SKM-1 (cell line): Measurements from ENCODE around the gene DHX29.

ENCODE experiments used
- DNase-seq: peaks from one replicate; lab custom pipeline; 2025; ENCODE audit not compliant: unreplicated experiment; lab: John Stamatoyannopoulos, UW

Gene DHX29

DNA sequence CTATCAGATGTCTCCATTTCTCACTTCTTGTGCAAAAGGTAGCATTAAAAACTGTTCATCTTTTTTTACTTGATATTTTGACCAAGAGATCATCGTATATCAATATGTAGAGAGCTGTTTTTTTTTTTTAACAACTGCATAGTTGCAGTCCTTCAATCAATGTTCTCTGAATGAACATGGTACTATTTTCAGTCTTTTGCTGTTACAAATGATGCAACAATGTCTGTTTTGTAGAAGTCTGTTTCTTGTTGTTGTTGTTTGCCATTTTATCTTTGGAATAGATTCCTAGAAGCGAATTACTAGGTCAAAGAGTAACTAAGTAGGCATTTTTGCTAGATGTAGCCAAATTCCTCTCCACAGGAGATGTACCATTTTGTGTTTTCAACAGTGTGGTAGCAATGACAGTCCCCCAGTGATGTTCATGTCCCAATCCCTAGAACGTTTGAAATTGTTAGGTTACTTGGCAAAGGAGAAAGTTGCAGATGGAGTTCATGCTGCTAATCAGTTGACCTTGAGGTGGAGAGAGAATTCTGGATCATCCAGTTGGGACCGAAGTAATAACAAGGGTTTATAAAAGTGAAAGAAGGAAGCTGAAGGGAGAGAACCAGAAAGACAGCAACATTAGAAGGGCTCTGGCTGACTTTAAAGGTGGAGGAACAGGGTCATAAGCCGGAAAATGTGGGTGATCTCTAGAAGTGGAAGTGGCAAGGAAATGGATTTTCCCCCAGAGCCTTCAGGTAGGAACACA lies 6.5 kb upstream of the DHX29 start:
- no peak for DNase-seq

DNA sequence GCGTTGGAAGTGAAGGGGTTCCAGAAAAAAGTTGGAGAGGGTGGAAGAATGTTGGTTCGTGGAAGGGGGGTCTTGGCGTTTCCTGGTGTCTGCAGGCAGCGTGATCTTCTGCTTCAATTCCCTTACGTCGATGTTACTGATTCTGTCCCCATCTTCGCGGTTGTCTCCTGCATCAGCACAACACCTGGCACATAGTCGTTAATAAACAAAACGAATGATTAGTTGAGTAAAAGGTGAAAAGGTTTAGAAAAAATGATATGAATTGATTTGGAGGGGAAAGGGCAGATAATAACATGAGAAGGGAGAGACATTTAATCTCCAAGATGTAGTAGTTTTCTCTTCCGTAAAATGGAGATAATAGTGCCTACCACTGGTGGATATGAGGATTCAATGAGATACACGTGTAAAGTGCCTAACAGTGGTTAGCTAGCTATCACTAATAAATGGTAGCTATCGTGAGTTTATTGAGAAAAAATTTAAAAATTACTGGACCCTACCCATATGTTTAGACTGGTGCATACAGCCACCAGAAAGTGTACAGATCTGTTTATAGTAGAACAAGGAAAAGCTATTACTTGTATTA lies 851 bp upstream of the DHX29 start:
- peak; percentile 53 for DNase-seq

DNA sequence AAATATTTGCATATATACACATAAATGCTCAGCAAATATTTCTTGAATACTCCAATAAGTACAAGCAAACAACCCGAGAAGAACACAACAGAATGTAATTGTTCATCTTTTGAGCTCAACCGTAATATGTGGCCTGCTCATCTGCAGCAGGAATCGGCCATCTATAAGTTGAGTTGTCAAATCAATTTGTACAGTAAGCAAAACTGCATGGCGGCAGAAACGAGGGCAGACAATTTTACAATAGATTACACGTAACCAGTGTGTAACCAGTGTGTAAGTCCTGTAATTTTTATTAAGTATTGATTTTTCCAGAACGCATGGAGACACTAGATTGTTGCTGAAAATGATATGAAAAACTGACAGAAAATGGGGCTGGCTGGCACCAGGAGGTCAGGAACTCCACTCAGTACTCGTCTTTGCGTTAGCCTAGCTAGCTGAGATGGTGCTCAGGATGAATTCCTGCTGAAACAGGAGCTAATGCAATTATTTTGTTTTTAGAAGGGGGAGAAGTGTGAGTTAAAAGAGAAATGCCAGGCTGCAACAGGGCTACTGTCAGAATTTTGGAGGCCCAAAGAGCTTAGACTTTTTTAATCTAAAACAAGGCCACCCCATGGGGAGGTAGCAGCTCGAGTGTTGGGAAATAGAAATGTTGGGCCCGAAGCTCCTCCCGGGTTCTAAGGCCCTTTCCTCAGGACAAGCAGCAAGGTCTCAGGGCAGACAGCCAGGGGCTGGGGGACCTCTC lies 682 bp downstream of the DHX29 start:
- no peak for DNase-seq

DNA sequence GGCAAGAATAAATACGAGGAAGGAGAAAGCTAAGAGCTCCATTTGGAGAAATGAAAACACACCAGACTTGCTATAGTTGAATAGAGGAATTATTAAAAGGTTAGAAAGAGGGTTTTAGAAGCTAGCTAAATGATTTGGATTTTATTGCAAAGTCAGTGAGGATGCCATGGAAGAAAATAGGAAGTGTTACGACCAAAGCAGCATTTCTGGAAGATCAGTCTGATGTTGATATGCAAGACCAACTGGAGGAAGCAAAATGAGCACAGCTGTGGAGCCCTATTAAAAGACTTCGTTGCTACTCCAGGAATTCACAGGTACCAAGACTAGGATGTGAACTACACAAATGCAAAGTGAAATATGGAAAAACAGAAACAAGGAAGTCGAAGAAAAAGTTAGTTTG lies 2.1 kb downstream of the DHX29 start:
- no peak for DNase-seq

DNA sequence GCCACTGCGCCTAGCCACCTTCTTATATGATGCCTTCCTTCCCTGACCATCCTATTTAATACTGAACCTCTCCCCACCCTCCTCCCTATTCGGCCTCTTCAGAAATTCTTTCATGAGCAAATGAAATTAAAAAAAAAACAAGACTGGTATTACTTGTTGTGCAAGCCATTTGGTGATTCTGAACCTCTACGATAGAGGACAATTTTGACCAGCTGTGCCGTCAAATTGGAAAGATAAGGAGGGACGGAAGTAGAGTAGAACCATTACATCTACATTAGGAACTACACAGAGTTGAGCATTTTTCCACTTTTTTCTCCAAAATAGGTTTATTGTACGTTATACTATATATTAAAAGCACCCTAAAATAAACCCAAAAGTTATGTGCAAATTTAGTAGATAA lies 2.9 kb downstream of the DHX29 start:
- no peak for DNase-seq

DNA sequence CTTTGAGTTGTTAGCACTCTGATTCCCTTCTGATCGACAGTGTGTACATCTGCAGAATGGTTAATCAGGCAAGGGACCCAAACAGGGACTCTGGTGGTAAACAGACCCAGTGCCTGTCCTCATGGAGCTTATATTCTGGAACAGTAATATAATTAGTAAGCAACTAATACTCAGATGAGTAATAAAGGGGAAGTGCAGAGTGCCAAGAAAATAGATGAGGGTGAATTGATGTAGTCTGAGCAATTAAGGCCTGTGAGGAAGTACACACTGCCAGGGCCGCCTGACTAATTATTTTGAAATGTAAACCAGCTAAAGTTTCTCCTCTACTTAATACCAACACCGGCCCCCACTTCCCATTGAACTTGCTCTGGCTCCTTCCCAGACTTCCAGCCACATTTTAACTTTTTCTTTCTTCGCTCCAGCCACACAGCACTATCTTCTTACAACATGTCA lies 4.2 kb downstream of the DHX29 start:
- no peak for DNase-seq

DNA sequence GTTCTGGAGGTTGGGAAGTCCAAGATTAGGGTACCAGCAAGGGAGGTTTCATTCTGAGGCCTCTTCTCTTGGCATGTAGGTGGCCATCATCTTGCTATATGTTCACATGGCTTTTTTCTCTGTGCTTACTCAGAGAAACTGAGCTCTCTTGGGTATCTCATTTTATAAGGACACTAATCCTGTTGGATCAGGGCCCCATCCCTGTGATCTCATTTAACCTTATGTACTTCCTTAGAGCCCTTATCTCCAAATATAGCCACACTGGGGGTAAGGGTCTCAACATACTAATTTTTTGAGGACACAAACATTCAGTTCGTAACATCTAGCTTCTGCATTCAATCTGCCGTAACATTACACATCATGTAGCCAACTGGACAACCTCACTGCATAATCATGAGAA lies 6.6 kb downstream of the DHX29 start:
- no peak for DNase-seq

DNA sequence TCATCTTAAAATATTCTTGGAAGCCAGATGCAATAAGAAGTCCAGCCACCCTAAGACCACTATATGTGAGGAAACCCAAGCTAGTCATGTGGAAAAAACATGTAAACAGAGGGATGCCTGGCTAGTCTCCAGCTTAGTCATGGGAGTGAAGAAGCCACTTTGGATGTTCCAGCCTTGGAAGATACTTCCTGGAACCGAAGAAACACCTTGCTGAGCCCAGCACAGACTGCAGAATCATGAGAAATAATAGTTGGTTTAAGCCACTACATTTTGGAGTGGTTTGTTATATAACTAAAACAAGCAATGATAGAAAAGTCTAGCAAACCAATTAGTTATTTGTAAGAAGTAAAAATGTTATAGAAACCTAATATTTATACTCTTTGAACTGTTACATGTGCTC lies 12.6 kb downstream of the DHX29 start:
- no peak for DNase-seq

DNA sequence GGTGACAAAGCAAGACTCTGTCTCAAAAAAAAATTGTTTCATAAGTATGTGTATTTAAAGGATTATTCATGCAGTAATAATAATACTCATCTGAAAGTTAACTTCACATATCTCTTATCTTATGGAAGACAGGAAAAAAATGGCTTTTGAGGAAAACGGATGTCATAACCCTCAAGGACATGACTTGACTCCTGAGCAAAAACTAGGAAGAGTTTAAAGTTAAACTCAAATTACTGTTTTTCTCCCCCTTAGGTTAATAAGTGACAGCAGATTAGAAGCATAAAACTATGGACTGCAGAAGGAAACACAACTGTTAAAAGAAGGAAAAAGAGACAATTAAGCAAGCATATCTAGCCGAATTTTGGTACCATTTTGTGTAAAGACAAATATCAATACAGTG lies 16.5 kb downstream of the DHX29 start:
- DNase-seq, result no peak

DNA sequence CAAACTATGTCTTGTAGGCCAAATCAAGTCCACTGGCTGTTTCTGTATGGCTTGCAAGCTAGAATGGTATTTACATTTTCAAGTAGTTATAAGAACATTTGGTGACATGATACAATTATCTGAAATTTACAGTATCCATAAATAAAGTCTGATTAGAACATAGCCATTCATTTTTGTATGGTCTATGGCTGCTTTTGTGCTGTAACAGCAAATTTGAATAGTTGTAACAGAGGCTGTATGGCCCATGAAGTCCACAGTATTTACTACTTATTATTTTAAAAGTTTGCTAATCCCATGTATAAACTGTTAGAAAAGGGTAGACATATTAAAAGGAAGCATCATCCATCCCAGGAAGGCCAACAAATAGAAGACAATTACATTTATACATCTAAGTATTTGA lies 17.7 kb downstream of the DHX29 start:
- DNase-seq, result no peak

DNA sequence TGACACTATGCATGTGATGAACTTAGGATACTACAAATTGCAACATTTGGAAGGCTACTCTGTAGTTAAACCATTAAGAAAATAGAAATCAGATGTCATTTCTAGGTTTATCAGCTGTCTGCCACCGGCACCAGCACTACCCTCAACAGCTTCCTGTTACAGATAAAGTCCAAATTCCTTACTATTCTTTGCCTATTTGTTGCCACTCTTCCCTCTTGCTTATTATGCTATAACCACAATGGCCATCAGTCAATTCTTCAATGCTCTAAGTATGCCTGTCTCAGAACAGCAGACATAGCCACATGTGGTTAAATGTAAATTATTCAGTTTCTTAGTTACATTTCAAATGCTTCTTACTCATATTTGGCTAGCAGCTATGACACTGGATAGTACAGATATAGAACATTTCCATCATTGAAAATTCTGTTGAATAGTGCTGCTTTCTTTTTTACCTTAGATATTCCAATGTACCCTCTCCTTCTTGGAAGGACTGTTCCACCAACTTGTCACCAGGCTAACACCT lies 21.0 kb downstream of the DHX29 start:
- DNase-seq, result no peak

DNA sequence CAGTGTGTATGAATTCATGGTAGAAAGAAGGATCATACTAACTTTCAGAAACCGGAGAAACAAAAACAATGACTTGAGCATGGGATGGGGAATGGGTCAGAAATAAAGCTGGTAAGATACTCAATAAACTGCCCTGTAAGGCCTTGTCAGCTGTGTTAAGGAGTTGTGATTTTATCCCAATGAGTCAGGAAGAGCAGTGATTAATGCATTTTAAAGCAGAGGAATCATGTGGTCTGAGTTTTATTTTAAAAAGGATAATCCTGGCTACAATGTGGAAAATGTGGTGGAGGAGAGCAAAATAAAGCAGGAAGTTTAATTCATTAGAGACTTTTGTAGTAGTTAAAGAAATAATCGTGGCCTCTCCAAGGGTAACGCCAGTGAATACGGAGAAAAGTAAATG lies 28.7 kb downstream of the DHX29 start:
- no peak for DNase-seq

DNA sequence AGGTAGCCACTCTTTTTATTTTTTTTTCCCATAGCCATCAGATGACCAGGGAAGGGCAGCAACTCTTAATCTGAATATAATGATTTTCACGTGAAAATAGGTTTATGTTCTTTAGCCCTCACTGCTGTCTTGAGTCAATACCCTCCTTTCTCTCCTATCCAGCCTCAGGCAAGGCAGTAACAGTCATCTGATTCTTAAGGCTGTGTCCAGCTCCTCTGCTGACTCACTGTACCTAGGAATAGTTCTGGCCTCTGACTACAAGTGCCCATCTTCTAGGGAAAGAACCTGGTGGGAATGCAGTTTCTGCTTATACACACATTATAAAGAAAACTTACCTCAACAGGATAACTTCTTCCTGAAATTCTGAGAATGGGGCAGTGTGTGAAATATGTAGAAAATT lies 30.7 kb downstream of the DHX29 start:
- no peak for DNase-seq

DNA sequence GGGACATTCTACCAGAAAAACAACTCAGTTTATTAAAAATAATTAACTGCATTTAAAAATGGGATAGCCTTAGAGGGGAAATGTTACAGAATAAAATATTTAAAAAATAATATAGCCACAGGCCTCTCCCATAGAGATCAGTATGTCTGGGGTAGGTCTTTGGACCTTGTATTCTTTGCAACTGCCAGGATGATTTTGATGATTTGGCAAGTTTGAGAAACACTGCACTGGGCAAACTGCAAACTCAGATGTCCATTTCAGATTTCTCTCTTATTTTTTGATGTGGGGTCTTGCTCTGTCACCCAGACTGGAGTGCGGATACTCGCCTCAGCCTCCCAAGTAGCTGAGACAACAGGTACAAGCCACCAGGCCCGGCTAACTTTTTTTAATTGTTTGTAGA lies 49.2 kb downstream of the DHX29 start:
- no peak for DNase-seq

DNA sequence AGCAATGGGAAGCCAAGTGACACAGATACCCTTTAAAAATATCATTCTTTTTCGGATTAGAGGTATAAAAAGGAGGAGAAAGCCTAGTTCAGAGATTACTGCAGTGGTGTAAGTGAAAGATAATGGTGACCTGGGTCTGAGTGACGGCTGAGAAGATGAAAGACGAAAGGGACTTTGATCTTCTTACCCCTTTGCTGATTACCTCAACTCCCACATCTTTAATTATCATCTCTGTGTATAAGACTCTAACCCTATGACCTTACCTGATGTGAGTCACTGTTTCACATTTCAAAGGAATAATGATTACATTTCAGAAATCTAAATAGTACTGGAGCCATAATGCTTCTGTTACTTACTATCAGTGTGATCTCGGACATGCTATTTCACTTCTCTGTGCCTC lies 52.7 kb downstream of the DHX29 start:
- no peak for DNase-seq

DNA sequence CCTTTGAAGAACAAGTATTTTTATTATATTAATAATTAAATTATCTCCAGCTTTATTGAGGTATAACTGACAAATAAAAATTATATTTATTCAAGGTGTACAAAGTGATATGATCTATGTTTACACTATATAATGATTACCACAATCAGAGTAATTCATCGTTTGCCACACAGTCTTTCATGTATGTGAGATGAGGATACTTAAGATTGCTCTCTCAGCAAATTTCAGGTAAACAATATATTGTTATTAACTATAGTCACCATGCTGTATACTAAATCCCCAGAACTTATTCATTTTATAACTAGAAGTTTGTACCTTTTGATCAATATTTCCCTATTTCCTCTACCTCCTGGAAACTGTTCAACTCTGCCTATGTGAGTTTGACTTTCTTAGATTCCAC lies 57.4 kb downstream of the DHX29 start:
- DNase-seq, result no peak

DNA sequence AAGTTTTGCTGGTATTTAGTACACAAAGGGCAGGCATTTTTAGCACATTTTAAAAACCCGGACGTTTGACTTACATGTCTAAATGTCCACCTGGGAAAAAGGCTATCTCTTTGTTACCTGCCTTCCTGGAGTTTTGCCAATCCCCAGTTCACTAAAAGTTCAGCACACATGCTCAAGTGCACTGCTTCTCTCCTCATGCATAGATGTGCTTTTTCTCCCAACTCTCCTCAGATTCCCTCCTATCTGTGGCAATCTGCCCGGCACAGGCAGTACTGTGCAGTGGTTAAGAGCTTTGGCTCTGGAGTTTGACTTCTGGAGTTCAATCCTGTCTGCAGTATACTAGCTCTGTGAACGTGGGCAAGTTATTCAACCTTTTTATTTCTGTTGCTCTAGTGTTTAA lies 65.7 kb downstream of the DHX29 start:
- no peak for DNase-seq

DNA sequence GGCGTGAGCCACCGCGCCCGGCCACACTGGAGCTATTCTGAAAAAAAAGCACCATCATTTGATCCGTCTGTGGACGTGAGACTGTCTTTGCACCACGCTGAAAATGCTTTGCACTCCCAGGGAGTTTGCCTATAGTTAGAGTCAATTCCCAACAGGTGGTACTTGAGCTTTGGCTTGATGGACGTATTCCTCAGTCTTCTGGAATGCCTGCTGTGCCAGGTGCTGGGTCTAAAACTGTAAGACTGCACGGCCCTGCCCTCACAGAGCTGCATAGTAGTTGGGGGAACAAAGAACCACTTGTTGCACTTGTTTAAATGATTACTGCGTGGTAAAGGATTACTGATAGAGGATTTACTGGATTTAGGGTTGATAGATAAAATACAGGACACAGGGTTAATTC lies 70.7 kb downstream of the DHX29 start:
- no peak for DNase-seq

DNA sequence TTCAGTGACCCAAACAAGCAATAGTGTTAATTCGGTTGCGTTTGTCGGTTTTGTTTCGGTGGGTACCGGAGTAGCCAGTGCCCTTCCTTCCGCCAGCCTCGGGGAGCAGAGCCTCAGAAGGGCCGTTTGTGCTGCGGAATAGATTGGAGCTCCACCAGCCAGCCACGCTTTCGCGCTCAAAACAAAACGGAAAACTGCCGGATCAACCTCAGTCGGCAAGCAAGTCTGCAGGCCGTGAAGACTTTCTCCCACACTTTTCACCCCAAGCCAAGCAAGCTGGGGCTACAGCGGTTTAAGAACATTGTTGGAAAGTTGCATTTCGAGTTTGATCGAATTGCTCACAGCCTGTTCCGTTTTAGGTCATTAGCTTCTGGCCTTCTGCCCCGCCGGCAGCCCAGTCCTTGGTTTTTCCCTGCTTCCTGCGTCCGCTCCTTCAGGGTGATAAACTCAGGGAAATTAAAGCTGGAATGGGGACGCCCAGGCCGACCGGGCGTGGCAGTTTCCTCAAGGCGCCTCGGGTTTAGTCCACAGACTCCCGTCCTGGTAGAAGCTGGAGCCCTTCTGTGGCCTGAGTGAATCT lies 73.3 kb downstream of the DHX29 start:
- DNase-seq, result no peak

DNA sequence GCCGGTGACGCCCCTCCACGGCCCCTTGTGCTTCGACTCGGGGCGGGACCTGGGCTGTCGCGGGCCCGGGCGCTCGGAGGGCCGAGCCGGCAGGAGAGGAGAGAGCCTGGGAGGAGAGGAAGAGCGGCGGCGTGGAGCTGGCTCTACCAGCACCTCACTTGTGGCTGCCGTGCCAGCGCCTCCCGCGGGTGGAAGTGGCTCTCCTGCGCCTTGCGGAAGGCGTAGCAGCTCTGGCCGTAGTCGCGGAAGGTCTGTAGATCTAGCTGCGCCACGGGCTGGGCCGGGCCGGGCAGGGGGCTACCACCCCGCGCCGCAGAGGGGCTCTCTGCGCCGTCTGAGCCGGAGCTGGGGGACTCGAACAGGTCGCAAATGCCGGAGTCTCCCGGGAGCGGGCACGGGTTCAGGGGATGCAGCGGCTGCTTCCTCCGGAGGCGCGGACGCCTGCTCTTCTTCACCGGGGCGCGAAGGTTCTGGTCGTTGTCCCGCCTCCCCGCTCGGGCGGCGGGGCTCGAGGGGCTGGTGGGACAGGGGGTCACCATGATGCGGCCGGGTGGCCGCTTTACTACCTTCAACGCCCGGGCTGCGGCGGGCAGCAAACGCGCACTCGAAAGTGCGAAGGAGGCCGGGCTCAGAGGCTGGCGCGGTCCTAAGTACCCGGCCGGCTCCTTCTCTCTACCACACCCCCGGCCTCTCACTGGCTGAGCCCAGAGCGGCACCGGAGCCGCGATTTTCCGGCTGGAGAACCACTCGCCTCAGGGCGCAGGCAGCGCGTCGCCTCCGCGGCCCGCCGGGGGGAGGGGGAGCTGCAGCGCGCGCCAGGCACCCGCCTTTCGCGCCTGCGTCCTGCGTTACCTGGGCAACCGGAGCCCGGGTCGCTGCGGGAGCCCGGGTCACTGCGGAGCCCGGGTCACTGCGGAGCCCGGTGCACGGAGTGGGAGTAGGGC lies 74.2 kb downstream of the DHX29 start, which contains the start of gene CCNO:
Gene CCNO (minus strand): TSS at position 624 of the 944 bp plus-strand sequence. CDS start 85 bp downstream, at position 539.
- DNase-seq, result no peak
